ENCODE results near the gene ZNF451. TPM values are rescaled to one million over a fixed set of nuclear protein-coding genes. Genes with fewer than 3 reads are reported as not detected.

Gene ZNF451
- total RNA-seq, 1 experiment from 2014 or later = 63.0 TPM

DNA sequence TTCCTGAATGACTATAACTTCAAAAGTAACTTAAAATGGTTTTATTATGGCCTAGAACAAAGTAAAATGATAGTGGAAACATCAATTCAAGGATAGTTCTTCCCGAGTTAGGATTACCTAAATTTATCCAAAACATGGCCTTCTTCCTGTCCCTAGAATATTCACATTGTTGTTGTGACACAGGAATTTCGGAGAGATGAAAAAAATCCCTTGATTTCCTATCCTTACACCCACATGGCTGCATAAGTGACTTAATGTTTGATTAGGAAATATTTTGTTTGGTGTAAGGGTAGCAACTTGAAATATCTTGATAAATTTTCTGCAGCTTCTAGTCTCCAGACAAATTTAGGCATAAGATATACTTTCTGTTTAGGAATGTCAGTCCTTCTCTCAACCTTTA lies 27.8 kb downstream of the ZNF451 start:
- ChIA-PET CTCF (interaction anchor here (0.5 to 1.2 kb wide), 3 partner anchors 81 to 135 kb away, joined by 3 to 4 read pairs (median 3); no protein-coding TSS in a partner anchor), POLR2A (no interaction called here)
- no TSS peak for BruUV-seq (replicated peaks)
- Mint-ChIP-seq H3K4me3 (ENCODE audit: unreplicated experiment) (no peak overlapping the region), H3K27ac (ENCODE audit: low read depth, unreplicated experiment) (no peak overlapping the region), H3K27me3 (ENCODE audit: insufficient read depth, unreplicated experiment) (no peaks in the 10 kb centered on the region), H3K36me3 (ENCODE audit: insufficient read depth, unreplicated experiment) (peaks cover 21% of the 10 kb centered on the region), H3K4me1 (ENCODE audit: insufficient read depth, unreplicated experiment) (no peaks in the 10 kb centered on the region), H3K9me3 (ENCODE audit: unreplicated experiment) (no peaks in the 10 kb centered on the region)
- intact Hi-C loops (cut with micrococcal nuclease) = no loop called here
- TF ChIP-seq, protein P1, sequence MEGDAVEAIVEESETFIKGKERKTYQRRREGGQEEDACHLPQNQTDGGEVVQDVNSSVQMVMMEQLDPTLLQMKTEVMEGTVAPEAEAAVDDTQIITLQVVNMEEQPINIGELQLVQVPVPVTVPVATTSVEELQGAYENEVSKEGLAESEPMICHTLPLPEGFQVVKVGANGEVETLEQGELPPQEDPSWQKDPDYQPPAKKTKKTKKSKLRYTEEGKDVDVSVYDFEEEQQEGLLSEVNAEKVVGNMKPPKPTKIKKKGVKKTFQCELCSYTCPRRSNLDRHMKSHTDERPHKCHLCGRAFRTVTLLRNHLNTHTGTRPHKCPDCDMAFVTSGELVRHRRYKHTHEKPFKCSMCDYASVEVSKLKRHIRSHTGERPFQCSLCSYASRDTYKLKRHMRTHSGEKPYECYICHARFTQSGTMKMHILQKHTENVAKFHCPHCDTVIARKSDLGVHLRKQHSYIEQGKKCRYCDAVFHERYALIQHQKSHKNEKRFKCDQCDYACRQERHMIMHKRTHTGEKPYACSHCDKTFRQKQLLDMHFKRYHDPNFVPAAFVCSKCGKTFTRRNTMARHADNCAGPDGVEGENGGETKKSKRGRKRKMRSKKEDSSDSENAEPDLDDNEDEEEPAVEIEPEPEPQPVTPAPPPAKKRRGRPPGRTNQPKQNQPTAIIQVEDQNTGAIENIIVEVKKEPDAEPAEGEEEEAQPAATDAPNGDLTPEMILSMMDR (IDR thresholded peaks at IDR 0.05; ENCODE audit: unreplicated experiment) = no peak
- DNase-seq (ENCODE audit: unreplicated experiment) = no peak

DNA sequence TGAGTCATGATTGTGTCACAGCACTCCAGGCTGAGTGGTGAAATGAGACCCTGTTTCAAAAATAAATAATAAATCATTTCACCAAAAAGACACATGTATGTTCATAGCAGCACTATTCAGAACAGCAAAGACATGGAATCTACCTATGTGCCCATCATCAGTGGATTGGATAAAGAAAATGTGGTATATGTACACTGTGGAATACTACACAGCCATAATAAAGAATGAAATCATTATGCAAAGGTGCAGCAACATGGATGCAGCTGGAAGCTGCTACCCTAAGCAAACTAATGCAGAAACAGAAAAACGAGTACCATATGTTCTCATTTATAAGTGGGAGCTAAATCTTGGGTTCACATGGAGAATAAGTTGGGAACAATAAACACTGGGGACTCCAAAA lies 33.1 kb downstream of the ZNF451 start:
- no peak overlapping the region for H3K4me3 Mint-ChIP-seq (ENCODE audit: unreplicated experiment)
- no peaks in the 10 kb centered on the region for H3K9me3 Mint-ChIP-seq (ENCODE audit: unreplicated experiment)
- H3K4me1 Mint-ChIP-seq (ENCODE audit: insufficient read depth, unreplicated experiment) = no peaks in the 10 kb centered on the region
- TF ChIP-seq, protein P1 (IDR thresholded peaks at IDR 0.05; ENCODE audit: unreplicated experiment) = no peak
- DNase-seq (ENCODE audit: unreplicated experiment) = peak; percentile 14
- CTCF ChIA-PET = interaction anchor here (0.6 to 0.7 kb wide), 2 partner anchors 103 to 832 kb away, joined by 3 read pairs; no protein-coding TSS in a partner anchor
- peaks cover 25% of the 10 kb centered on the region for H3K36me3 Mint-ChIP-seq (ENCODE audit: insufficient read depth, unreplicated experiment)
- no peaks in the 10 kb centered on the region for H3K27me3 Mint-ChIP-seq (ENCODE audit: insufficient read depth, unreplicated experiment)
- BruUV-seq (replicated peaks) = no TSS peak
- POLR2A ChIA-PET = interaction anchor here (1.3 kb wide), 1 partner anchor 19 kb away, joined by 3 read pairs; no protein-coding TSS in a partner anchor
- intact Hi-C loops (cut with micrococcal nuclease) = no loop called here
- no peak overlapping the region for H3K27ac Mint-ChIP-seq (ENCODE audit: low read depth, unreplicated experiment)

DNA sequence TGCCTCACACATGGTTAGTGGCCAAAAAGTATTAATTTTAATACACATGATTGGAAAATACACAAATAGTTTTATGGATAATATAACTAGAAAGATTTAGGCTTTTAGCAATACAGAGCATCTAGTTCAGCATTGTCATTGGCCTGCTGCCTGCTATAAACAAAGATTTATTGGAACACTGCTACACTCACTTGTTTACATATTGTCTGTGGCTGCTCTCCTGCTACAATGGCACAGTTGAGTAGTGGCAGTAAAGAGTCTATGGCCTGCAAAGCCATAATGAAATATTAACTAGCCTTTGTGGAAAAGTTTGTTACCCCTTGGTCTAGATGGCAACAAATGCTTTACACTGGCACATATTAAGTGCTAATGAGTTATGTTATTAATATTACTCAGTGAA lies 37.8 kb downstream of the ZNF451 start:
- TF ChIP-seq, protein P1 (IDR thresholded peaks at IDR 0.05; ENCODE audit: unreplicated experiment) = no peak
- ChIA-PET CTCF (no interaction called here), POLR2A (no interaction called here)
- Mint-ChIP-seq H3K27me3 (ENCODE audit: insufficient read depth, unreplicated experiment) (no peaks in the 10 kb centered on the region), H3K27ac (ENCODE audit: low read depth, unreplicated experiment) (no peak overlapping the region), H3K4me1 (ENCODE audit: insufficient read depth, unreplicated experiment) (no peaks in the 10 kb centered on the region), H3K4me3 (ENCODE audit: unreplicated experiment) (no peak overlapping the region), H3K9me3 (ENCODE audit: unreplicated experiment) (no peaks in the 10 kb centered on the region), H3K36me3 (ENCODE audit: insufficient read depth, unreplicated experiment) (peaks cover 37% of the 10 kb centered on the region)
- BruUV-seq (replicated peaks) = no TSS peak
- DNase-seq (ENCODE audit: unreplicated experiment) = no peak
- intact Hi-C loops (cut with micrococcal nuclease) = no loop called here

DNA sequence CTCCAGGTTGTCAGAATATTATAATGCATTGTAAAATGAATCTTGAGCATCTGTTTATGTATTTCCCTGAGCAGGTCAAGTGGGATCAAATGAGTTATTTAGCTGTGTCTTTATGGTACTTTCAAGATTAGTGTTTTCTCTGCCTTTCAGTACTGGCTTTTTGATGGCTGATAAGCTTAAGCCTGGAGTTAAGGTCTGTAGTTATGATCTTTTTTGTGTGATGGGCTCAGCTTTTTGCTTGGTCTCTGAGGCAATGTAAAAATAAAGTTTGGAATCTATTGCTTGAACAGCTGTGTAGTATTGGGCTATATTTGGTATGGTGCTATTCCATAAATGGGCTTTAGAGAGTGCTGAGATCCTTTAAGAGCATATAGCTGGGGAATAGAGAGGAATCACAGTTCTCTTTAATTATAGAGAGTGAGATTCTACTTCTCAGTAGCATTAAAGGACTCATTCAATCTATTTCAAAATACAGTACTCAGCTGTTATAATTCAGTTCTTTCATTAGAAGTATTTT lies 40.7 kb downstream of the ZNF451 start:
- ChIA-PET CTCF (interaction anchor here (0.5 to 1.4 kb wide), 6 partner anchors 59 to 263 kb away, joined by 3 to 7 read pairs (median 3); partner anchors contain the start of gene PRIM2), POLR2A (no interaction called here)
- H3K9me3 Mint-ChIP-seq (ENCODE audit: unreplicated experiment) = no peaks in the 10 kb centered on the region
- no peak for DNase-seq (ENCODE audit: unreplicated experiment)
- peaks cover 51% of the 10 kb centered on the region for H3K36me3 Mint-ChIP-seq (ENCODE audit: insufficient read depth, unreplicated experiment)
- TF ChIP-seq, protein P1 (IDR thresholded peaks at IDR 0.05; ENCODE audit: unreplicated experiment) = no peak
- no peaks in the 10 kb centered on the region for H3K27me3 Mint-ChIP-seq (ENCODE audit: insufficient read depth, unreplicated experiment)
- H3K27ac Mint-ChIP-seq (ENCODE audit: low read depth, unreplicated experiment) = no peak overlapping the region
- no TSS peak for BruUV-seq (replicated peaks)
- no peak overlapping the region for H3K4me3 Mint-ChIP-seq (ENCODE audit: unreplicated experiment)
- intact Hi-C loops (cut with micrococcal nuclease) = no loop called here
- no peaks in the 10 kb centered on the region for H3K4me1 Mint-ChIP-seq (ENCODE audit: insufficient read depth, unreplicated experiment)
